ENCODE data around the gene MMP8.

MMP8 gene

DNA sequence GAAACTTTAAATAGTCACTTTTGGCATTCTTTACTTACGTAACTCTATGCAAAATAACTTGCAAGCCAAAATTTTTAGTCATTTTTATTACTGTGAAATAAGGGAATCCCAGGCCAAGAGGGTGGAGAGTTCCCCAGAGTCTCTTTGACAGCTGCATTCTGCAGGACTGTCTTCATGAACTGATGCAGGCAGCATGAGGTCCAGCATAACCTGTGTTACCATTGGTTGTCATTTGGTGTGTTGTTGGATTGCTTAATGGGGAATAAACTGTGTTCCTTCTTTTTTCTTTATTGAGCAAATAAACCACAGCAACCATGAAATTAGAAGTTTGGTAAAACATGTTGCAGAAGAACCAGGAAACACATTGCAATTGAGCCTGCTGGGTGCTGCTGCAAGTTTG, 43.8 kb downstream of the MMP8 start:
- no peak overlapping the region for H3K4me3 ChIP-seq (ENCODE audit: low read length)
- H3K27ac ChIP-seq (ENCODE audit: low read length): no peak overlapping the region
- peaks cover 18% of the 10 kb centered on the region for H3K4me1 ChIP-seq (ENCODE audit: control insufficient read depth, low read depth, low read length)
- H3K9me3 ChIP-seq (ENCODE audit: control insufficient read depth, low read depth, low read length): no peaks in the 10 kb centered on the region
- no peaks in the 10 kb centered on the region for H3K36me3 ChIP-seq (ENCODE audit: control insufficient read depth, low read depth, low read length)
- H3K27me3 ChIP-seq (ENCODE audit: control insufficient read depth, insufficient read depth, low read length): no peaks in the 10 kb centered on the region
- no peak overlapping the region for H3K9ac ChIP-seq (ENCODE audit: low read length)

DNA sequence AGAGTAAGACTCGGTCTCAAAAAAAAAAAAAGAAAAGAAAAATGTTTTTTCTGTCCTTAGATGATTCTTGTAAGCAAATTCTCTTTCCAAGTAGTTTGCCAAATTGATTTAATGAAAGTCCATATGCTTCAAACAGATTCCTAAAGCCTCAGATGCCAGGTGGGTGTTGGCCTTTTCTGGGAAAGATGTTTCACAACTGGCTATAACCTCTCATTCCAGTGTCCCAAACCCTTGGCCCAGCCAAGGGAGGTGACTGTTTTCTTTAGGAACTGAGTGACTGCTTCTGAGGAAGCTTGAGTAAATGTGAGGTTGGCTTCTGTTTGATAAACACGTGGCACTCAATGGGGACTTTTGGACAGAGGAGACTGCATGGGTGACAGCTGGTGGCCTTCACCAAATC, 46.7 kb downstream of the MMP8 start:
- Histone ChIP-seq H3K27me3 (ENCODE audit: control insufficient read depth, insufficient read depth, low read length) (no peaks in the 10 kb centered on the region), H3K4me3 (ENCODE audit: low read length) (no peak overlapping the region)

DNA sequence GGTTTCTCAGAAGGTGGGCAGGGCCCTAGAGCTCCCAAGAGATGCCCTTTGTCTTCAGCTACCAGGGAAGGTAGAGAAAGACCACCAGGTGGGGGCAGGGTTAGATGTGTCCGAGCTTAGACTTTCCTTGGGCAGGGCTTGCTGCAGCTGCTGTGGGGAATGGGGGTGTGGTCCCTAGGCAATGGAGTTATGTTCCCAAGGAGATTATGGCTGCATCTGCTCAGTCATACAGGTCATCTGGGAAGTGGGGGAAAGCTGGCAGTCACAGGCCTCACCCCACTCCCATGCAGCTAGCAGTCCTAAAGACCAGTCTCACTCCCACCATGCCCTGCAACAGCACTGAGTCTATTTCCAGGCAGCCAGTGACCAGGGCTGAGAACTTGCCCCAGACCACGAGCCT, 48.7 kb downstream of the MMP8 start:
- H3K27me3 ChIP-seq (ENCODE audit: control insufficient read depth, insufficient read depth, low read length): no peaks in the 10 kb centered on the region
- H3K27ac ChIP-seq (ENCODE audit: low read length): no peak overlapping the region
- no peak overlapping the region for H3K4me3 ChIP-seq (ENCODE audit: low read length)
- H3K36me3 ChIP-seq (ENCODE audit: control insufficient read depth, low read depth, low read length): no peaks in the 10 kb centered on the region
- H3K9me3 ChIP-seq (ENCODE audit: control insufficient read depth, low read depth, low read length): no peaks in the 10 kb centered on the region
- peaks cover 15% of the 10 kb centered on the region for H3K4me1 ChIP-seq (ENCODE audit: control insufficient read depth, low read depth, low read length)
- H3K9ac ChIP-seq (ENCODE audit: low read length): no peak overlapping the region

More for the DNA sequence above, 46.7 kb downstream of the MMP8 start:
- no peaks in the 10 kb centered on the region for H3K36me3 ChIP-seq (ENCODE audit: control insufficient read depth, low read depth, low read length)
- peaks cover 15% of the 10 kb centered on the region for H3K4me1 ChIP-seq (ENCODE audit: control insufficient read depth, low read depth, low read length)
- H3K9me3 ChIP-seq (ENCODE audit: control insufficient read depth, low read depth, low read length): no peaks in the 10 kb centered on the region
- H3K9ac ChIP-seq (ENCODE audit: low read length): no peak overlapping the region
- H3K27ac ChIP-seq (ENCODE audit: low read length): no peak overlapping the region

DNA sequence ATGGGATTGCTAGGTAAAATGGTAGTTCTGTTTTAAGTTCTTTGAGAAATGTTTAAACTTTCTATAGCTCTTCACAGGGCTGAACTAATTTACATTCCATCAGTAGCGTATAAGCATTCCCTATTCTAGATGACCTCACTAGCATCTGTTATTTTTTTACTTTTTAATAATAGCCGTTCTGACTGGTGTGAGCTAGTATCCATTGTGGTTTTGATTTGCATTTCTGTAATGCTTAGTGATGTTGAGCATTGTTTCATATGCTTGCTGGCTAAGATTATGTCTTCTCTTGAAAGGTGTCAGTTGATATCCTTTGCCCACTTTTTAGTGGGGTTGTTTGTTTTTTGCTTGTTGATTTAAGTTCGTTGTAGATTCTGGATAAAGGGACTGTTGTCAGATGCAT, 55.1 kb downstream of the MMP8 start:
- Histone ChIP-seq H3K27me3 (ENCODE audit: control insufficient read depth, insufficient read depth, low read length) (no peaks in the 10 kb centered on the region), H3K36me3 (ENCODE audit: control insufficient read depth, low read depth, low read length) (no peaks in the 10 kb centered on the region), H3K4me1 (ENCODE audit: control insufficient read depth, low read depth, low read length) (no peaks in the 10 kb centered on the region), H3K27ac (ENCODE audit: low read length) (no peak overlapping the region), H3K9ac (ENCODE audit: low read length) (no peak overlapping the region), H3K9me3 (ENCODE audit: control insufficient read depth, low read depth, low read length) (no peaks in the 10 kb centered on the region), H3K4me3 (ENCODE audit: low read length) (no peak overlapping the region)

DNA sequence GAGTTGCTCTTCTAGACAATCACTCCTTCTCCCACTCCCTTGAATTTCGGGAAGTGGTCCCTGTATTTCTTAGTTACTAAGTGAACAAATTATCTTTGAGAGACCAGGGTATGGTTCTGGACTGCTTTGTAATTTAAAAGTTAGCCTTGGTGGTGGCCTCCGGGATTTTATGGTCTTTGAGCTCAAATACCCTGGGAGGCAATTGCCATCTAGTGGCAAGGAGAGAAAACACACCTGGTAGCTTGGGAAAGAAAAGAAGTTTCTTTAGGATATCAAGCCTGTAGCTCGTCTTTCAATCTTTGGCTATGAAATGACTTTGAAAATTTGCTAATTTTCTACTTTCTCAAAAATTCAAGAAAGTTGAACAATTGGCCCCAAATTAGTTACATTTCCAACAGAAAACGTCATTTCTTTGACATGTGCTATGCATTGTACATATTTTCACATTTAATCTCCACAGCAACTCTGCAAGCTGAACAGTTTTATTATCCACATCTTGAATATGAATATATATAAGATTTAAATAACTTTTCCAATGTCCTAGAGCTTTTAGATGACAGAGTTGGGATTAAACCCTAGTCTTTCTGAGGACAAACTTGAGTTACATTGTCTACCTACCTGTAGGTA, 58.3 kb downstream of the MMP8 start:
- no peak overlapping the region for H3K27ac ChIP-seq (ENCODE audit: low read length)
- no peaks in the 10 kb centered on the region for H3K4me1 ChIP-seq (ENCODE audit: control insufficient read depth, low read depth, low read length)
- no peaks in the 10 kb centered on the region for H3K27me3 ChIP-seq (ENCODE audit: control insufficient read depth, insufficient read depth, low read length)
- no peak overlapping the region for H3K9ac ChIP-seq (ENCODE audit: low read length)
- no peak overlapping the region for H3K4me3 ChIP-seq (ENCODE audit: low read length)
- no peaks in the 10 kb centered on the region for H3K9me3 ChIP-seq (ENCODE audit: control insufficient read depth, low read depth, low read length)
- H3K36me3 ChIP-seq (ENCODE audit: control insufficient read depth, low read depth, low read length): no peaks in the 10 kb centered on the region

DNA sequence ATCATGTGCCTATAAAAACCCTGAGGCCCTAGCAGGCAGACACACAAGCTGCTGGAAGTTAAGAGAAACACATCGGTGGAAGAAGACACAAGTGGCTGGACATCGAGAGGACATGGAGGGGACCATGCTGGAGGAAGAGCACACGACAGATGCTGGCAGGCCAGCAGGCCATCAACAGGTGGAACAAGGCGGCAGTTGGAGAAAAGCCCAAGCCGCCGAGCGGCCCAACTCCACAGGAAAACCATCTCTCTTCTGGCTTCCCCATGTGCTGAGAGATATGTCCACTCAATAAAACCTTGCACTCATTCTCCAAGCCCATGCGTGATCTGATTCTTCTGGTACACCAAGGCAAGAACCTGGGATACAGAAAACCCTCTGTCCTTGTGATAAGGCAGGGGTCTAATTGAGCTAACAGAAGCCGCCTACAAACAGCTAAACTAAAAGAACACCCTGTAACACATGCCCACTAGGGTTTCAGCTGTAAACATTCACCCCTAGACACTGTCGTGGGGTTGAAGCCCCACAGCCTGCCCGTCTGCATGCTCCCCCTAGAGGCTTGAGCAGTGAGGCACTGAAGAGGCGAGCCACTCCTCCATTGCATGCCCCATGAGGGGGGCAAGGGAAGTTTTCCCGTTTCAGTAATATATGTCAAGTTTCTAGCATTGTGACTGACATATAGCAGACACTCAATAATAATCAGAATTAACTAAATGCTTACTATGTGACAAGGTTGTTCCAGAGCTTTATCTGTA, 60.6 kb downstream of the MMP8 start:
- Histone ChIP-seq H3K9me3 (ENCODE audit: control insufficient read depth, low read depth, low read length) (no peaks in the 10 kb centered on the region), H3K27ac (ENCODE audit: low read length) (no peak overlapping the region), H3K9ac (ENCODE audit: low read length) (no peak overlapping the region), H3K4me3 (ENCODE audit: low read length) (no peak overlapping the region), H3K4me1 (ENCODE audit: control insufficient read depth, low read depth, low read length) (no peaks in the 10 kb centered on the region), H3K27me3 (ENCODE audit: control insufficient read depth, insufficient read depth, low read length) (no peaks in the 10 kb centered on the region), H3K36me3 (ENCODE audit: control insufficient read depth, low read depth, low read length) (no peaks in the 10 kb centered on the region)

DNA sequence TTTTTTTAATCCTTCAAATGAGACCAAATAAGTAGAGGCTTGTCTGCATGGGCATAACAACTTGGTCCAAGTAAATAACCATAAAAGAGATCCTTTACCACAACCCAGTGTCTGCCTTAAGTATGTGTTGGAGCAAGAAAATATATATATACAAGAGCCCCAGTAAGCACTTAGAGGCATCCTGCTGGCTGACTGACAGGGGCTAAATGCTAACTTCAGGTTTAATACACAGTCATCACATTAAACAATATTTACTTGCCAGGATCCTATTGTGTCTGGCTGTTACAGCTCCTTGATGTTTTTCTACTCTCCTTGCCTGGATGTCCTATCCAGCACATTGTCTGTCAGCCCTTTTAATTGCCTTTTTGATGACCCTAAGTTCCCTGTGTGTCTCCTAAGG, 62.1 kb downstream of the MMP8 start:
- H3K9ac ChIP-seq (ENCODE audit: low read length): no peak overlapping the region
- H3K36me3 ChIP-seq (ENCODE audit: control insufficient read depth, low read depth, low read length): no peaks in the 10 kb centered on the region
- no peaks in the 10 kb centered on the region for H3K4me1 ChIP-seq (ENCODE audit: control insufficient read depth, low read depth, low read length)
- no peaks in the 10 kb centered on the region for H3K27me3 ChIP-seq (ENCODE audit: control insufficient read depth, insufficient read depth, low read length)
- H3K9me3 ChIP-seq (ENCODE audit: control insufficient read depth, low read depth, low read length): no peaks in the 10 kb centered on the region
- H3K4me3 ChIP-seq (ENCODE audit: low read length): no peak overlapping the region
- H3K27ac ChIP-seq (ENCODE audit: low read length): no peak overlapping the region
